ENCODE results near the gene C12orf60.

The C12orf60 gene

DNA sequence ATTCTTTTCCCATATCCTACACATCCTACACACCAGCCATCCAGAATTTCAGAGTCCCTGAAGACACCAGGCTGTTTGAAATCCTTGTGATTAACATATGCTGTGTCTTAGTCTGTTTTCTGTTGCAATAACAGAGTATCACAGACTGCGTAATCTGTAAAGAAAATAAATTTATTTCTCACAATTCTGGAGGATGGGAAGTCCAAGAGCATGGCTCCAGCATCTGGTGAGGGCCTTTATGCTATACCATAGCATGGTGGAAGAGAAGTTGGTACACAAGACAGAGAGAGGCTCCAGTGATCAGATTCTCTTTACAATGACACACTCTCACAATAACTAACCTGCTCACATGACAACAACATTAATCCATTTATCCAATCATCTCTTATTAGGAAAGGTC is 35.8 kb downstream of the C12orf60 start:
- DNase-seq = no peak

DNA sequence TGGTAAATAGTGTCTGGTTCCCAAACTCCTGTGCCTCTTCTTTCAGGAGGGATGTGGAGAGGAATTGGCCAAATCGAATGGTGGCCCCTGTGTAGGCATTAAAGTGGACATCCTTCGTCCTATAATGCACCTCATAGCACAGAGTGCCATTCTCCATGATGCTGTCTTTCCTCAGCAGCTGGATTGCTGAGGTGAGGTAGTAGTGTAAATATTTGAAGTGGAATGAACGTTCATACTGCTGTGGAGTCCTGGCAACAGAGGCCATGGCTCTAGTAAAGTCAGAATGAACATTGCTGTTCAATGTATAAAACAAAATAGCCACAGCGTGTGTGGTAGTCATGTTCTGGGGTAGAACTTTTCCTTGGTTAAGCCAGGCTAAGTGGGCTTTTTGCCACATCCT is 37.1 kb downstream of the C12orf60 start:
- DNase-seq = no peak

DNA sequence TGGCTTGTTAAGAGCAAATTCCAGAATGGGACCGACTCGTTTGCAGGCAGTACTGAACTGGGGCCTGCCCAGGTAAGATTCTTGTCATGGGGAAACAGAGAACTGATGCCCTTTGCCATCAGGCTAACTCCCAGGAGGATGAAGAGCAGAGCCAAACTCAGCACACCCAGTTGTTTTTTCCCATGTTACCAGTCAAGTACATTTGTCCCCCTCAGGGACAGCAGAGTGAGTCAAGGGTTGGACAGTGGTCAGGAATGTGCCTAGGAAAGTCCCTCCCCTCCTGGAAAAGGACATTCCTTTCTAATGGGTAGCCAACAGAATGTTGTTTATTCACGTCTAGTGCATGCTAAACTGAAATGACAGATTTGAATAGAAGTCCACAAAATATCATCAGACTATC is 38.3 kb downstream of the C12orf60 start:
- DNase-seq = no peak

DNA sequence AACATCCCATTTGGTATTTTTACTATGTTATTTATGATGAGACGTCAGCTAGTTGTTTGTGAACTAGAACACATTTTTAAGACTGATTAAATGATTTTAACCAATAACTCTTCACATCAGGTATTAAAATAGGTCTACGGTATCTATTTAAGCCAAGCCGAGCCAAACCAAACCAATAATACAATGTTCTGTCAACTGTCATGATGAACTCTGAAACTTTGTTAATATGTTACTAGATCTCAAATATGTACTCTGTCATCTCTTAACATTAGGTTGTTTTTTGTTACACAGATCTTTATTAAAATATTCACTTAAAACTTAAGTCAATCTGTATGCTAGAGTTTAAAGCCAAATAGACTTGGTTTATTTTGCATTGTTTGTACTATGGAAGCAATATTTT is 38.8 kb downstream of the C12orf60 start:
- no peak for DNase-seq

DNA sequence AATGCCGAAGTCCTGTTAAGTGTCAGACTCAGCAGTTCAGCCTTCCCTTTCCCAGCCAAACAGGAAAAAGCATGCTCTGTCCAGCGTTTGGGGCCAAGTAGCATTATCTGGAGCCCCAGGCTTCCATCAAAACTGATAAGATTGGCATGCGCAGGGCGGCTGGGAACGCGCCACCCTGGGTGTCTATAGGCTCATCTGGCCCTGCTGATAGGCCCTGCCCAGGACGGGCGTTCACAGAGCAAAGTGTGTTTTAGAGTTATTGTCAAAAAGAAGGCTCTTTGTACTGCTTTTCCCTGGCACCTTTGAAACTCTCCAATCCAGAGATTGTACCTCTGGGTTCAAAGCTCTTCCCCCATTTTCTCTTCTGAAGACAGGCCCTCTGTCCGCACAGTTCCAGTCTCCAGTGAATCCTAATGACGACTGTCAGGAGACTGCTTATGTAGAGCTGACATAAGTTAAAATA is 40.0 kb downstream of the C12orf60 start, which contains the start of gene ART4:
TSS of gene ART4 (minus strand) at position 102 of the 463 bp plus-strand sequence. CDS start 413 bp downstream, outside the sequence.
- no peak for DNase-seq

DNA sequence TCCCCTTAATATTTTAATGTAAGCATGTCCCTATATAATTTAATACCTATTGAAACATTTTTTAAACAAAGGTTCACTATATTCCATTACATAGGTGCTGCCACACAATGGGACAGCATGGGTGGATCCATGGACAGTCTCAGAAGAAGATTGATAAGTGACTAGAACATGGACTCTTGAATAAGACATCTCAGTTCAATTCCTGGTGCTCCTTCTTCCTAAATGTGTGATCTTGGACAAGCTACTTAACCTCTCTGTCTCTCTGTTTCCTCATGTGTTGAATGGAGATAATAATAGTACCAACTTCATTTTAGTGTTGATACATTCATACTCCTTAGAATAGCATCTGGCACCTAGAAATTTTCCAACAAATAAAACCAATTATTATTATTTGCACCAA is 40.9 kb downstream of the C12orf60 start:
- DNase-seq = no peak

DNA sequence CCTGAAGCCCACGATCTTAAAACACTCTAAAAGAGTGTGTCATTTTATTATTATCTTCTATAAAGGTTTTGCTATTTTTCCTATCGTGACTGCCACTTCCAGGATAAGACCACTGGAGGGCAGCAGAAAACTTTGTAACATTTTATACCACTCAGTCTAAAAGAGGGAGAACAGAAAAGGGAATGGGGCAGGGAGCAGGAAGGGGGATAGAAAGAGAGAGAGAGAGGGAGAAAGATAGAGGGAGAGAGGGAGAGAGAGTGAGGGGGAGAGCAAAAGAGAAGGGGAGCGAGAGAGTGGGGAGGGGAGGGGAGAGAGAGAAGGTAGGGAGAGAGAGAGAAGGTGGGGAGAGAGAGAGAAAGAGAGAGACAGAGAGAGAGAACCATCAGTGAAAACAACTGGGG is 41.9 kb downstream of the C12orf60 start:
- DNase-seq = no peak

DNA sequence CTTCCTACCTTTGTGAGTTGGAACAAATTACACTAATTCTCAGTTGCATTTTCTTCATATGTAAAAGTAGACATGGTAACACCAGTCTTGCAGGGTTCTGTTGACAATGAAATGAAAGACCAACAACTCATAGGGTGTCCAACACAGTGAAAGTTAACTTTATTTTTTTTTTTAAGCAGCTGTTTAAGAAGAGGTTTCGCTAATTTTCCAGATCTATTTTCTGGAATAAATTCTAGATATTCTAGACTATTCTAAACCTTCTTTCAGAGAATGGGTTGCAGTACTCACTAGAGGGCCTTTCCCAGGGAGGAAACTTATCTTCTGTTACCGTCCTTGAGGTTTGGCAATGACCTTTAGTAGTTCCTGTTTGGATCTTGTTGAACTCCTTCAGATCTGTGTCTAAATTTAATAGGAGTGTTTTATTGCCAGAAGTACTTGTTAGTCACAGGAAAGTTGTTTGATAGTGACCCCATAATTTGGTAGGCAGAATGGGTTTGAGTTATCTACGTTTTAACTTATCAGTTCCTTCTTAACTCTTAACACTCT is 42.6 kb downstream of the C12orf60 start:
- DNase-seq = no peak

DNA sequence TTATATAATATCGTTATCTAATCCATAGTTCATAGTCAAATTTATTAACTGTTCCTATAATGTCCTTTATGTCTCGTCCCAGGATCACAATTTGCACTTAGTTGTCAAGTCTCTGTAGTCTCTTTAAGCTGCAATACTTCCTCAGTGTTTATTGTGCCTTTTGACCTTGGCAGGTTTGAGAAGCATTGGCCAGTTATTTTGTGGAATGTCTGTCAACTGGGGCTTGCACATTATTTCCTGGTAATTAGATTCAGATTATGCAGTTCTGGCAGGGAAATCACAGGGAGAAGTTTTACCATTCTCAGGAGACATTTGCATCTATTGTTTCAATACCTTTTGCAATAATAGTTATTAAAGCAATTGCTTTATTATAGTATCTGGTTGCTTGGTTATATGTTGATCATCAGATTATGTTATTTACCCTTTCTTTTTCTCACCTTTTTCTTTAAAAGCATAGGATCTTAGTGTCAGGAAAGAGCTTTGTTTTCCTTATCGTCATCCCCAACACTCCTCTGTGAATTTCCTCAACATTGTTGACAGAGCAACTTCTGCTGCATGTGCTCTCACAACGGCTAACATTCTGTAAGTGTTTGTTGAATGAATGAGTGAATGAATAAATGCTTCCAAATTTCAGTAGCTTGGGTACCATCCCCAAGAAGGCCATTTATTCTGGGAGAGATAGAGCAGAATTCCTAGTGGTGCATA is 43.6 kb downstream of the C12orf60 start:
- no peak for DNase-seq

DNA sequence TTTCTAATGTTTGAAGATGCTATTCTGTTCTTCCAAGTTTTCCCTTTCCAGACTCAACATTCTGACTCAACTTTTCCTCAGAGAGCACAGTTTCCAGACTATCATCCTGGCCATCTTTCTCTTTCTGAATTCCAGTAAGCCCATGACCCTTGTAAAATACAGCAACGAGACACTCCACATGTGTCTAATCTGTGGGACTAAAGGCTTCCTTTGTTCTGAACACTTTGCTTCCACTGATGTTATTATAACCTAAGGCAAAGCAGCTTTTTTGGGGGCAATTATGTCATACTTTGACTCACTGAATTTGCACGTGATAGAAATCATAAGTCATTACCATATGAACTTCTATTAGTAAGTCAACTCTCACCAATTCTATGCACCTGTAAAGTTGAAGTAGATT is 46.2 kb downstream of the C12orf60 start:
- no peak for DNase-seq

DNA sequence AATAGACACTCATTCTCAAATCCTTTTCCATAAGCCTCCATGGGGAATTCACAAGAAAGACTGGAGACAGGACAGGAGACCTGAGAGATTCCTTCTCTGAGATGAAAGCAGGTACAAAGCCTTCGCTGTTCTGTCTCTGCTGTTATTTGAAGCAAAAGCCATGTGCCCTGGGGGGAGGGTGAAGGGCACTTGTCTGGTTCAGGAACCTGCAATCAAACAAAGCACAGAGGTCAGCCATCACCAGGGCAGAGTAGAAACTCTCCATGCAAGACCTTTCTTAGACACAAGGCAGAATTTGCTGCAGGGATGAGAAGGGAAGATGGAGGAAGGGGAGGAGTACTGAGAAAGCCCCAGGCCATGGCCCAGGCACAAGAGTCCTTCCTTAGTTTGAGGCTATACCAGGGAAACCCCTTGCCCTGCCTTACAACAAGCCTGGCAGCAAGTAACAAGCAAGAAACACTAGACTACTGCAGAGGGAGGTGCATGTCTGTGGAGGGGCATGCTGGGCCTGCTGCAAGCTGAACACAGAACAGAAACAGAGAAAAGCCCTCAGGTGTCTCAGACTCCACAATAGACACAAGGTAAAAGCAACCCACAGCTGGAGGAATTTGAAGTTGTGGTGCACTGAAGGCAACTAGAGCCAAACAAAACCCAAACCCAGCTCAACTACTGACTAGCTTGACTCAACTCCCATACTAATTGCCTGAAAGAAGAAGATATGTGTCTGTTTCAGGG is 47.6 kb downstream of the C12orf60 start:
- DNase-seq = no peak

DNA sequence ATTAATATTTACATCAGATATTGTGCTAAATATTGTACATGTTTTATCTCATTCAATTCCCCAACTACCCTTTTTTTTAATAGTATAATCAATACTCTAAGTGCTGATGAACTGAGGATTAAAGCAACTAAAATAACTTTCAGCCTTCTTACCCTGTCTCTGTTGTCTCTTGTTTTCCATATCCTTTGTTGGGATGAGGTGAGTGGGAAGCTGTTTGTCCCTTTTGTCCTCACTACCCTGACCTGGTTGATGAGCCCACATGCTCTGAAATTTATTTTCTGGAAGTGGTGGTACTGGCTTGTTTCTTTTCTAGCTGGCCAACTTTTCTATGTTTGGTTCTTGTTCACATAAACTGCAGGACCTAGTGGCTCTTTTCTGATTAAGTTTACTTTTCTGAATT is 49.4 kb downstream of the C12orf60 start:
- DNase-seq = no peak

DNA sequence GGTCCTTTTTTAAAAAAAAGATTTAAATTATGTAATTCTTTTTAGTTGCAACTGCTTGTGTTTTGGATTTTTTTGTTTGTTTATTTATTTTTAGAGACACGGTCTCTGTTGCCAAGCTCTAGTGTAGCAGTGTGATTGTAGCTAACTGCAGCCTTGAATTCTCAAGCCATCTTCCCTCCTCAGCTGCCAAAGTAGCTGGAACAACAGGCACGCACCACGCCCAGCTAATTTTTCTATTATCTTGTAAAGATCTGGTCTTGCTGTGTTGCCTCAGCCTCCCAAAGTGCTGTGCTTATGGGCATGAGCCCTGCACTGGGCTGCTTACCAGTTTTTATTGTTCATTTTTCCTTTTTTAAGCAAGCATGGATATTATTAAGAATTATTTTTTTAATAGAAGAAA is 50.5 kb downstream of the C12orf60 start:
- no peak for DNase-seq

DNA sequence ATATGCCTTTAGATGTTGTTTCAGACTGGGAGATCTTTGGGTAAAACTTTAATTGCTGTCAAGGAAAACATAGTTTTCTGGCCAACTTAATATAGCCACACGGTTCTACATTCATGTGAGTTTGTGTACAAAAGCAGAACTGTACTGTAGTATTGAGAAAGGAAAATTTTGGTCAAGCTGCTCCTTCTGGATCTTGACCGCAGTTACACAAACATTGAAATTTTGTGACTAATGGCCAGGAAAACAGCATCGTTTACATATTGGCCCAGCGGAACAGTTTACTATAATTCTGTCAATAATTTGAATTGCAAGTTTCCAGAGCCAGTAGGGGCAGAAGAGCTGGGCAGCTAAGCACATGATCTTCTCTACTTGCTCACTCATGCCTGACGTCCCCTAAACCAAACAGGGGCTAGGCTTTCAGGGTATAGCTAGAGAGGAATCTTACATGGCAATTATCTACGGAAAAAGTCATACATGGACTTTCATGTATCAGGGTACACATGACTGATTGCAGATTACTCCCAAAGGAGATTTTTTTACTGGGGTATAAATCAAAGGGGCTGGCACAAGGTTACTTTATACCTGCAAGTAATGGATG is 51.2 kb downstream of the C12orf60 start:
- no peak for DNase-seq

DNA sequence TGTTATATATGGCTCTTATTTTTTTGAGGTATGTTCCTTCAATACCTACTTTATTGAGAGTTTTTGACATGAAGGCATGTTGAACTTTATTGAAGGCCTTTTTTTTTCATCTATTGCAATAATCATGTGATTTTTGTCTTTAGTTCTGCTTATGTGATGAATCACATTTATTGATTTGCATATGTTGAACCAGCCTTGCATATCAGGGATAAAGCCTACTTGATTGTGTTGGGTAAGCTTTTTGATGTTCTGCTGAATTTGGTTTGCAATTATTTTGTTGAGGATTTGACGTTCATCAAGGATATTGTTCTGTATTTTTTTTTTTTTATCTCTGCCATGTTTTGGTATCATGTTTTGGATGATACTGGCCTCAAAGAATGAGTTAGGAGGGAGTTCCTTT is 55.0 kb downstream of the C12orf60 start:
- no peak for DNase-seq

DNA sequence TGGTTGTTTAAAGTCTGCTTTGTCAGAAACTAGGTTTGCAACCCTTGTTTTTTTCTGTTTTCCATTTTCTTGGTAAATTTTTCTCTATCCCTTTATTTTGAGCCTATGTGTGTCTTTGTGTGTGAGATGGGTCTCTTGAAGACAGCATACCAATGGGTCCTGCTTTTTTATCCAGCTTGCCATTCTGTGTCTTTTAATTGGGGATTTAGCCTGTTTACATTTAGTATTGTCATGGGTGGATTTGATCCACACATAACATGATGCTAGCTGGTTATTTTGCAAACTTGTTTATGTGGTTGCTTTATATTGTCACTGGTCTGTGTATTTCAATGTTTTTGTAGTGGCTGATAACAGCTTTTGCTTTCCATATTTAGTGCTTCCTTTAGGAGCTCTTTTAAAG is 57.0 kb downstream of the C12orf60 start:
- DNase-seq = no peak

DNA sequence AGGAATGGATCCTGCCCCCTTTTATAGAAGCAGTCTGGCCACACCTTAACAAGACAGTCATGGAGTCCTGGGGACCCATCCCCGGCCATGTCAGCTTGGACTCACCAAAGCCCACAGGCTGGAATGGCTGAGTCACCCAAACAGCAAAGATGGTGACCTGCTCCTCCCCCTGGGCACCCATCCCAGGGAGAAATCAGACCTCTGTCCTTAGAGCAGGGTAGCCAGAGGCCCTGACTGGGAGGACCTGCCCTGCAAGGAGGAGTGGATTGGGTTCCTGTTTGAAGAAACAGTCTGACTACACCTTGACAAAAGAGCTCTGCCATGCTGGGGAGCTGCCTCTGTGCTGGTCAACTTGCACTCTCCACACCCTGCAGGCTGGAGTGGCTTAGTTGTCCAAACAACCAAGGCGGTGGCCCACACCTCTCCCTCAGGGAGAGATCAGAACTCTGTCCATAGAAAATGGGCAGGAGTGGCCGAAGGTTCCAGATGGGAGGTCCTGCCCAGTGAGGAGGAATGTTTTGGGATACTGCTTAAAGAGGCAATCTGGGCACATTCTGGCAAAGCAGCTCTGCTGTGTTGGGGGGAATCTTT is 65.5 kb downstream of the C12orf60 start:
- DNase-seq = no peak

DNA sequence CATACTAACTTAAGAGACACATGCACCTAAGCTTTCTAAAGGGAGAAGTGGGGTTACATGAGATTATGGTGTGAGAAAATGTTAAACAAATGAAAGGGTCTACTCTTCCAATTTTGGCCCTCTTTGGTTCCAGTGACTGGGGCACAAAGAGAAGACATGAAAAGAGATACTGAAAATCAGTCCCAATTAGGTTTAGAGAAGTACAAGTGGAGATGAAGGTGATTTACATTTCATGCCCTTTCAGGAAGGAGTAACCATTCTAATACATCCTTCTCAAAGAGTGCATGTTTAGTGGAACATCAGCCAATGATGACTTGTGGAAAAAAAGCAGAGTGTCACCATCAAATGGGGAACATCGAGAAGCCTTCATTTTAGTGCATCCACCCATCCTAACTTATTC is 67.8 kb downstream of the C12orf60 start:
- DNase-seq = no peak

DNA sequence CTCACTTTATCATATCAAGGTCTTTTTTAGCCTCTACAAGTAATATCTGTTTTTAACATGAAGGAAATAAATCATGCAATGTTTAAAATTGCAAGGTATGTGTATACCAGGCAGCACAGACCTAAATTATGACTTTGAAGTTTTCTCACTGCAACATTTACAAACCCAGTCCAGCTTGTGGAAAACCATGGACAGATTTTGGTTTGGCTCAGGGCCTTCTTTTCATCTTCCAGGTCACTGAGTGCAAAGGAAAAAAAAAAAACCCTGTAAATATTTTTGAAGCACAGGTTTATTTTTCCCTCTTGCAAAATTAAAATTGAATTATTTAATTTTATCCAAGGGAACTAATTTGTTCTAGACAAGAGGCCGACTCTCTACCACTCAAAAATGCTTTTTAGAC is 68.4 kb downstream of the C12orf60 start:
- no peak for DNase-seq

DNA sequence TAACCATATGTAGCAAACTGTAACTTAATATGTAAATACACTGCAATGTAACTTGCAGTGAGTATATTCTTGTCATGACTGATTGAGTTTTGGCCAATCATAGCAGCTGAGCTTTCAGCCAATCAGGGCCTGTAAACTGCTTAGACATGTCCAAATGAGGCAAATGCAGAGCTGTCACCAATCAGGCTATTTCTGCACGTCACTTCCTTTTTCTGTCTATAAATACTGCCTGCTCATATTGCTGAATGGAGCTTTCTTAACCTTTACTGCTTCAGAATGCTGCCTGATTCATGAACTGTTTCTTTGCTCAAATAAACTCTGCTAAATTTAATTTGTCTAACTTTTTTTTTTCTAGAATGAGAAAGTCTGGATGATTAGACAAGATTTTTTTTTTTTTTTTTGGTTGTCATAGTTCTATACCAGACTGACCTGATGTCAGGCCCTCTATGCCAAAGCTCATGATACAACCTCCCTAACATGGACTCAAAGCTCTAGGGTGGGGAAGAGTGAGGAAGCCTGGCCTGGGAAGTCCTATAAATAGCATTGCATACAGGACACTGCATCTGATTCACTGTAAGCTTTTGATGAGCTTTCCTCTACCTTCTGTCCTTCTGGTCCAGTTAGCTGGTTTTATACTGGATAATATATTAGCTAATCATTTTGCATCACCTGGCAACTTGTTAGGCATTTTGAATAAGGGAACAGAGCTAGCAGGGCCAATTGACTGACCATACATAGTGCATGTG is 70.1 kb downstream of the C12orf60 start:
- no peak for DNase-seq

All from activated effector memory CD4-positive, alpha-beta T cell treated with Interleukin-2 at 50 U/mL for 16 hours (primary cell).